GM12892 (cell line): ENCODE measurements around the gene SUGCT.

ENCODE experiments used
- POLR2A ChIP-seq: IDR thresholded peaks from 2 replicates; pipeline ENCODE4 v1.6.1; 2011; ENCODE audit warnings: low read depth, low read length, control low read depth
- POLR2AphosphoS5 ChIP-seq: IDR thresholded peaks from 2 replicates; pipeline ENCODE4 v1.6.1; 2011; ENCODE audit warnings: low read depth, low read length, control low read depth

DNA sequence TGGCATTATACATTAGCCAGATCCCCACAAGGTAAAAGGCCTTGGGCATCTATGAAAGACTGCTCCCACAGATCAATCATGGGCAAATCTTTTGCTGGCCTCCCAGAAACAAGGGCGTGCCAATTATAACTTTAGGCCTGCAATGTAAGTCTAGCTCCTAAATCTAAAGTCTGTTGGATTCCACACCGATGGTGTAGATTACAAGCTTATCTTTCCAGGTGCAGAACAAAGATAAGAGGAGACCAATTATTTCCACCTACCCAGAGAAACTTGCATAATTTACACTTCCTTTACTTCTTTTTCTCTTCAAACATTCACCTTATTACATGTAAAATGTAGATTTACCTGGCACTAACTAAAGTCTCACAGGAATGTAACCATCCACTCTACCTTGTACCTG, 713.1 kb downstream of the SUGCT start:
- no peak for TF ChIP-seq POLR2AphosphoS5
- TF ChIP-seq POLR2A = no peak
